HCT116 (cell line): ENCODE results near the gene PDP2. TPM values are rescaled to one million over a fixed set of nuclear protein-coding genes. Genes with fewer than 3 reads are reported as not detected.

ENCODE experiments used
- ATAC-seq: fragments of 200-7000 bp; cut with Tn5 transposase; 2 replicates; pipeline ENCODE4 v1.9.1; 2020; ENCODE audit warnings: mild to moderate bottlenecking, moderate library complexity
- BruUV-seq: library from RNA; stranded (reverse); fragments of 400-500 nt; replicated peaks from 2 replicates; lab custom pipeline; 2021; lab: Mats Ljungman, UMichigan
- CTCF ChIA-PET: fragments of 300-600 bp; sonication (Branson Sonifier 250); formaldehyde crosslinking; loops from one replicate; lab custom pipeline; 2021; ENCODE audit warnings: antibody characterized with exemption; lab: Charles Lee
- POLR2A ChIA-PET: fragments of 300-600, 350-600 bp; sonication (Branson Sonifier 250); formaldehyde crosslinking; loops from one replicate; lab custom pipeline; 2021; ENCODE audit warnings: antibody characterized with exemption; lab: Charles Lee
- RAD21 ChIA-PET, 2 experiments: fragments of 300-600 bp; sonication (Branson Sonifier 250); formaldehyde crosslinking; loops; one replicate each; lab custom pipeline; 2023; ENCODE audit warnings: low total read pairs in 2 of 2; ENCODE audit not compliant: uncharacterized antibody in 2 of 2, unreplicated experiment in 2 of 2, low non-redundant PET in 1 of 2; lab: Charles Lee
- DNase-seq: peaks from one replicate; pipeline ENCODE4 v3.0.0-alpha.2; 2010; ENCODE audit warnings: low read depth, low spot score
- H2AFZ ChIP-seq: fragments of 200-600 bp; shearing (Covaris generic), sonication (generic); 2 replicates; pipeline ENCODE4 v1.6.1; 2017; ENCODE audit warnings: low read depth, mixed run types, mixed read lengths, antibody characterized with exemption, low read length; ENCODE audit not compliant: poor library complexity, severe bottlenecking
- H3K27ac ChIP-seq: 2 replicates; pipeline ENCODE4 v1.5.1; 2012; ENCODE audit warnings: low read depth, low read length
- H3K27me3 ChIP-seq: fragments of 200-600 bp; sonication (generic); 2 replicates; pipeline ENCODE4 v1.6.1; 2016; ENCODE audit warnings: mixed run types, low read length, mixed read lengths; ENCODE audit not compliant: insufficient read depth
- H3K36me3 ChIP-seq, 2 experiments: fragments of 200-500 bp in 1 of 2; fragments of 200-600 bp in 1 of 2; sonication (Bioruptor generic) in 1 of 2; sonication (generic) in 1 of 2; 2 replicates each; pipeline versions ENCODE4 v1.5.1 to v1.6.1; 2014 to 2016; ENCODE audit warnings: low read length in 2 of 2, inconsistent platforms in 1 of 2, mixed read lengths in 1 of 2, mixed run types in 1 of 2; ENCODE audit not compliant: insufficient read depth in 2 of 2, control insufficient read depth in 1 of 2
- H3K4me1 ChIP-seq, 2 experiments: fragments of 200-600 bp in 1 of 2; sonication (generic) in 1 of 2; 2 replicates each; pipeline versions ENCODE4 v1.5.1 to v1.6.1; 2012 to 2017; ENCODE audit warnings: low read length in 2 of 2, inconsistent platforms in 1 of 2, mild to moderate bottlenecking in 1 of 2, mixed read lengths in 1 of 2, mixed run types in 1 of 2, moderate library complexity in 1 of 2; ENCODE audit not compliant: insufficient read depth in 2 of 2, control insufficient read depth in 1 of 2
- H3K4me2 ChIP-seq: fragments of 200-600 bp; sonication (generic); 2 replicates; pipeline ENCODE4 v1.6.1; 2017; ENCODE audit warnings: mixed run types, low read length, mixed read lengths
- H3K4me3 ChIP-seq, 2 experiments: fragments of 200-600 bp in 1 of 2; sonication (generic) in 1 of 2; replicated peaks in 1 of 2; 2 replicates each; pipeline ENCODE4 v1.5.1; 2011 to 2016; ENCODE audit warnings: low read length in 2 of 2, control low read depth in 1 of 2, low read depth in 1 of 2, mild to moderate bottlenecking in 1 of 2, mixed read lengths in 1 of 2, mixed run types in 1 of 2
- H3K79me2 ChIP-seq: fragments of 200-600 bp; sonication (generic); 2 replicates; pipeline ENCODE4 v1.6.1; 2017; ENCODE audit warnings: mild to moderate bottlenecking, mixed run types, low read length, moderate library complexity, mixed read lengths; ENCODE audit not compliant: insufficient read depth
- H3K9ac ChIP-seq: fragments of 200-600 bp; sonication (generic); 2 replicates; pipeline ENCODE4 v1.6.1; 2016; ENCODE audit warnings: low read length, mixed read lengths
- H3K9me2 ChIP-seq: fragments of 200-600 bp; sonication (generic), shearing (Covaris generic); 2 replicates; pipeline ENCODE4 v1.6.1; 2017; ENCODE audit warnings: mixed run types, mild to moderate bottlenecking, moderate library complexity; ENCODE audit not compliant: insufficient read depth
- H3K9me3 ChIP-seq, 2 experiments: fragments of 200-500 bp in 1 of 2; fragments of 200-600 bp in 1 of 2; sonication (Bioruptor generic) in 1 of 2; sonication (generic) in 1 of 2; 2 replicates each; pipeline ENCODE4 v1.6.1; 2014 to 2017; ENCODE audit warnings: low read length in 2 of 2, mixed read lengths in 2 of 2, inconsistent platforms in 1 of 2, low read depth in 1 of 2, mild to moderate bottlenecking in 1 of 2, mixed run types in 1 of 2, moderate library complexity in 1 of 2; ENCODE audit not compliant: control insufficient read depth in 1 of 2, insufficient read depth in 1 of 2
- H4K20me1 ChIP-seq: fragments of 200-600 bp; sonication (generic), shearing (Covaris generic); 2 replicates; pipeline ENCODE4 v1.6.1; 2017; ENCODE audit warnings: mixed run types, mild to moderate bottlenecking, moderate library complexity; ENCODE audit not compliant: insufficient read depth
- ATF3 ChIP-seq: IDR thresholded peaks from 2 replicates; pipeline ENCODE4 v1.6.1; 2012
- CBX3 ChIP-seq: IDR thresholded peaks from 2 replicates; pipeline ENCODE4 v1.6.1; 2012; ENCODE audit warnings: low read depth
- EGR1 ChIP-seq: IDR thresholded peaks from 2 replicates; pipeline ENCODE4 v1.6.1; 2012; ENCODE audit warnings: low read depth
- ELF1 ChIP-seq: IDR thresholded peaks from 2 replicates; pipeline ENCODE4 v1.6.1; 2012; ENCODE audit warnings: low read depth, borderline replicate concordance
- EZH2 ChIP-seq: fragments of 200-600 bp; sonication (generic); IDR thresholded peaks from 2 replicates; pipeline ENCODE4 v1.6.1; 2017; ENCODE audit warnings: antibody characterized with exemption, mixed run types
- JUND ChIP-seq: IDR thresholded peaks from 2 replicates; pipeline ENCODE4 v1.6.1; 2012
- MAX ChIP-seq: IDR thresholded peaks from 2 replicates; pipeline ENCODE4 v1.6.1; 2012
- POLR2A ChIP-seq: IDR thresholded peaks from 2 replicates; pipeline ENCODE4 v1.7.0; 2011; ENCODE audit warnings: borderline replicate concordance; ENCODE audit not compliant: insufficient read depth, insufficient read length; ENCODE audit errors: extremely low read depth
- POLR2AphosphoS5 ChIP-seq: IDR thresholded peaks from 2 replicates; pipeline ENCODE4 v1.6.1; 2011; ENCODE audit warnings: mild to moderate bottlenecking, low read depth, low read length, moderate library complexity
- SIN3A ChIP-seq: IDR thresholded peaks from 2 replicates; pipeline ENCODE4 v1.6.1; 2012; ENCODE audit warnings: low read depth
- SRF ChIP-seq: IDR thresholded peaks from 2 replicates; pipeline ENCODE4 v1.6.1; 2012; ENCODE audit warnings: low read depth
- TCF7L2 ChIP-seq: IDR thresholded peaks from 2 replicates; pipeline ENCODE4 v1.7.0; 2011; ENCODE audit warnings: borderline replicate concordance, inconsistent platforms; ENCODE audit not compliant: insufficient read depth, insufficient read length; ENCODE audit errors: extremely low read depth
- YY1 ChIP-seq: IDR thresholded peaks from 2 replicates; pipeline ENCODE4 v1.6.1; 2011; ENCODE audit warnings: low read length, low read depth, moderate library complexity, mild to moderate bottlenecking; ENCODE audit not compliant: insufficient replicate concordance; ENCODE audit errors: extremely low read depth
- ZNF274 ChIP-seq: fragments of 200-500 bp; sonication (Bioruptor generic); IDR thresholded peaks from 2 replicates; pipeline ENCODE4 v1.6.1; 2014; ENCODE audit warnings: mild to moderate bottlenecking, low read depth, low read length, inconsistent platforms
- intact Hi-C: fragments of 100-400 bp; cut with micrococcal nuclease; formaldehyde crosslinking; loops from 2 replicates; pipeline ENCODE4 v1.10.0; 2022
- total RNA-seq: library from RNA; stranded (reverse); gene quantifications from one replicate; pipeline ENCODE4 v1.2.1, GENCODE V29; 2021; ENCODE audit not compliant: unreplicated experiment
- TF ChIP-seq, protein P1 (sequence below): IDR thresholded peaks from 2 replicates; pipeline ENCODE4 v1.6.1; 2011; ENCODE audit warnings: mild to moderate bottlenecking, low read length, moderate library complexity; ENCODE audit not compliant: insufficient replicate concordance; ENCODE audit errors: extremely low read depth

The PDP2 gene
- total RNA-seq, 1 experiment from 2014 or later = 19.9 TPM

DNA sequence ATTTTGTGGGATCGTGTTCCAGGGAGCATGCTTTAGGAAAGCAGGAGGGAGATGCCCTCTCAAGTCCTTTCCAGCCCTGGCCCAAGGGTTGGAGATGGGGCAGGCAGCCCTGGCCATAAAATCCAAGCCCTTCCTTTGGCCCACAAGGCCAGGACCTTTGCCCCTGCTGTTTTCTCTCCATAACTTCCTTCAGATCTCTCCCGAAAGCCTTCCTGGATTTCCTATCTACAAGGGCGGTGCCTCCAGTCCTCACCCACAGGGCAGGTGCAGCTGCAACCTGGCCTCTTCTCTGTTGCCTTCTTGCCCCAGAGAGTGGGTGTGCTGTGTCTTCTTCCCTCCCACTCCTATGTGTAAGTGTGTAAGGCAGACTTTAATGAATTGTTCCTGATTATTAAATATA is 8.5 kb upstream of the PDP2 start:
- Histone ChIP-seq H3K27me3 (no peaks in the 10 kb centered on the region), H3K4me1 (peaks cover 12 to 27% of the 10 kb centered on the region in 2 experiments), H3K9me3 (no peaks in the 10 kb centered on the region), H4K20me1 (no peaks in the 10 kb centered on the region), H3K4me2 (no peak overlapping the region), H3K4me3 (no peak overlapping the region), H3K36me3 (no peaks in the 10 kb centered on the region), H3K79me2 (no peaks in the 10 kb centered on the region), H3K9ac (no peak overlapping the region), H3K9me2 (no peaks in the 10 kb centered on the region), H3K27ac (no peak overlapping the region), H2AFZ (no peak overlapping the region)
- ChIA-PET POLR2A (interaction anchor here (1.6 kb wide), 1 partner anchor 41 kb away, joined by 5 read pairs; the partner anchor contains the start of gene NAE1), RAD21 (interaction anchor here (1.2 to 1.6 kb wide), 2 partner anchors 41 to 131 kb away, joined by 4 to 6 read pairs; partner anchors contain the start of gene NAE1 (in 1 of the 2)), CTCF (interaction anchor here (1.4 to 2.6 kb wide), 10 partner anchors 9 to 466 kb away, joined by 3 to 19 read pairs (median 9); partner anchors contain the start of gene NAE1)
- no TSS peak for BruUV-seq
- intact Hi-C loops = loop anchor here (2.0 to 5.0 kb wide), 2 partner anchors 310 to 465 kb away; no protein-coding TSS in a partner anchor
- TF ChIP-seq POLR2A (no peak), MAX (no peak), ZNF274 (no peak), EZH2 (no peak), ATF3 (no peak), SRF (no peak), TCF7L2 (no peak)
- DNase-seq (no peak), ATAC-seq (no peak)

- H3K79me2 ChIP-seq = no peaks in the 10 kb centered on the region
- DNase-seq (no peak), ATAC-seq (no peak)
- H3K36me3 ChIP-seq = no peaks in the 10 kb centered on the region
- no peaks in the 10 kb centered on the region for H3K9me2 ChIP-seq
- H3K27me3 ChIP-seq = no peaks in the 10 kb centered on the region
- peak overlapping the region; percentile 28 for H2AFZ ChIP-seq
- no TSS peak for BruUV-seq
- H3K9ac ChIP-seq = peak overlapping the region; percentile 59
- intact Hi-C loops = loop anchor here (2.0 to 5.0 kb wide), 2 partner anchors 310 to 466 kb away; no protein-coding TSS in a partner anchor
- ChIA-PET POLR2A (interaction anchor here (0.8 to 1.6 kb wide), 5 partner anchors 9 to 466 kb away, joined by 3 to 5 read pairs (median 4); partner anchors contain the start of gene NAE1), CTCF (interaction anchor here (0.7 to 2.6 kb wide), 16 partner anchors 10 to 467 kb away, joined by 3 to 19 read pairs (median 4); partner anchors contain the start of genes CES3 and NAE1), RAD21 (interaction anchor here (0.5 to 1.6 kb wide), 5 partner anchors 23 to 466 kb away, joined by 3 to 6 read pairs (median 3); partner anchors contain the start of gene NAE1 (in 1 of the 2))
- H3K4me1 ChIP-seq = peaks cover 12 to 27% of the 10 kb centered on the region in 2 experiments
- H3K27ac ChIP-seq = peak overlapping the region; percentile 65
- H3K9me3 ChIP-seq = no peaks in the 10 kb centered on the region
- no peaks in the 10 kb centered on the region for H4K20me1 ChIP-seq
- peak overlapping the region; percentile 87 for H3K4me2 ChIP-seq
- peak overlapping the region; percentile 42 to 57 for H3K4me3 ChIP-seq
- TF ChIP-seq ZNF274 = no peak
- TF ChIP-seq JUND = no peak
- TF ChIP-seq EGR1 = no peak
- no peak; the same call in 1 of the 2 replicates for TF ChIP-seq CBX3
- no peak for TF ChIP-seq ELF1
- no peak for TF ChIP-seq YY1
- TF ChIP-seq MAX = no peak
- TF ChIP-seq, protein P1, sequence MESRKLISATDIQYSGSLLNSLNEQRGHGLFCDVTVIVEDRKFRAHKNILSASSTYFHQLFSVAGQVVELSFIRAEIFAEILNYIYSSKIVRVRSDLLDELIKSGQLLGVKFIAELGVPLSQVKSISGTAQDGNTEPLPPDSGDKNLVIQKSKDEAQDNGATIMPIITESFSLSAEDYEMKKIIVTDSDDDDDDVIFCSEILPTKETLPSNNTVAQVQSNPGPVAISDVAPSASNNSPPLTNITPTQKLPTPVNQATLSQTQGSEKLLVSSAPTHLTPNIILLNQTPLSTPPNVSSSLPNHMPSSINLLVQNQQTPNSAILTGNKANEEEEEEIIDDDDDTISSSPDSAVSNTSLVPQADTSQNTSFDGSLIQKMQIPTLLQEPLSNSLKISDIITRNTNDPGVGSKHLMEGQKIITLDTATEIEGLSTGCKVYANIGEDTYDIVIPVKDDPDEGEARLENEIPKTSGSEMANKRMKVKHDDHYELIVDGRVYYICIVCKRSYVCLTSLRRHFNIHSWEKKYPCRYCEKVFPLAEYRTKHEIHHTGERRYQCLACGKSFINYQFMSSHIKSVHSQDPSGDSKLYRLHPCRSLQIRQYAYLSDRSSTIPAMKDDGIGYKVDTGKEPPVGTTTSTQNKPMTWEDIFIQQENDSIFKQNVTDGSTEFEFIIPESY = no peak
- no peak for TF ChIP-seq EZH2
- no peak for TF ChIP-seq POLR2AphosphoS5
- no peak for TF ChIP-seq TCF7L2
- TF ChIP-seq POLR2A = no peak
- no peak for TF ChIP-seq SIN3A
Measured at GRCh38 chr16:66872559-66872942, 7.8 kb upstream of the PDP2 start.
